H1 (cell line): Measurements from ENCODE around the gene ITGA6.
"Not testable (repeated sequence)": the region's sequence is repeated elsewhere in the genome, so short reads cannot be mapped to it uniquely, and the experiment has no call there.

Source experiments
- HDAC6 ChIP-seq: IDR thresholded peaks from one replicate; pipeline ENCODE4 v1.7.1; 2012; ENCODE audit warnings: low read depth, mild to moderate bottlenecking, inconsistent platforms, low read length, moderate library complexity
- JUN ChIP-seq: IDR thresholded peaks from 2 replicates; pipeline ENCODE4 v1.6.1; 2011; ENCODE audit warnings: low read depth, mild to moderate bottlenecking, improper control_type of control experiment, low read length
- MAFK ChIP-seq: IDR thresholded peaks from 2 replicates; pipeline ENCODE4 v1.6.1; 2012; ENCODE audit warnings: low read depth, mild to moderate bottlenecking, improper control_type of control experiment, low read length
- SRF ChIP-seq: IDR thresholded peaks from 2 replicates; pipeline ENCODE4 v1.6.1; 2011; ENCODE audit warnings: mild to moderate bottlenecking, low read depth, low read length, moderate library complexity
- TF ChIP-seq, protein P1 (sequence below), 3 experiments: IDR thresholded peaks; 1 replicate in 2 of 3; 2 replicates in 1 of 3; pipeline versions ENCODE4 v1.5.1 to v1.6.1; 2011; ENCODE audit warnings: low read length in 3 of 3, mild to moderate bottlenecking in 3 of 3, inconsistent platforms in 2 of 3, low read depth in 1 of 3, moderate library complexity in 1 of 3; ENCODE audit not compliant: insufficient read depth in 1 of 3; ENCODE audit errors: control extremely low read depth in 1 of 3

DNA sequence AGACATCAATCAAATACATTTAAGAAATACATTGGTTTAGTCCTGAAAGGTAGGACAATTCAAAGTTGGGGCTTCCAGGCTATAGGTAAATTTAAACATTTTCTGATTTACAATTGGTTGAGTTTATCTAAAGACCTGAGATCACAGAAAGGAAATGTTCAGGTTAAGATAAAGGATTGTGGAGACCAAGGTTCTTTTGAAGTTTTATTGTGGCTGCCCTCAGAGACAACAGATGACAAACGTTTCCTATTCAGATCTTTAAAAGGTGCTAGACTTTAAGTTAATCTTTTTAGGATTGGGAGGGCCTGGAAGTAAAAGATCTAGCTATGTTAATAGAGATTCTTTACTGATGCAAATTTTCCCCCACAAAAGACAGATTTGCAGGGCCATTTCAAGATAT lies 122.4 kb downstream of the ITGA6 start:
- not testable (repeated sequence) for TF ChIP-seq MAFK, JUN, HDAC6, SRF
- TF ChIP-seq, protein P1, sequence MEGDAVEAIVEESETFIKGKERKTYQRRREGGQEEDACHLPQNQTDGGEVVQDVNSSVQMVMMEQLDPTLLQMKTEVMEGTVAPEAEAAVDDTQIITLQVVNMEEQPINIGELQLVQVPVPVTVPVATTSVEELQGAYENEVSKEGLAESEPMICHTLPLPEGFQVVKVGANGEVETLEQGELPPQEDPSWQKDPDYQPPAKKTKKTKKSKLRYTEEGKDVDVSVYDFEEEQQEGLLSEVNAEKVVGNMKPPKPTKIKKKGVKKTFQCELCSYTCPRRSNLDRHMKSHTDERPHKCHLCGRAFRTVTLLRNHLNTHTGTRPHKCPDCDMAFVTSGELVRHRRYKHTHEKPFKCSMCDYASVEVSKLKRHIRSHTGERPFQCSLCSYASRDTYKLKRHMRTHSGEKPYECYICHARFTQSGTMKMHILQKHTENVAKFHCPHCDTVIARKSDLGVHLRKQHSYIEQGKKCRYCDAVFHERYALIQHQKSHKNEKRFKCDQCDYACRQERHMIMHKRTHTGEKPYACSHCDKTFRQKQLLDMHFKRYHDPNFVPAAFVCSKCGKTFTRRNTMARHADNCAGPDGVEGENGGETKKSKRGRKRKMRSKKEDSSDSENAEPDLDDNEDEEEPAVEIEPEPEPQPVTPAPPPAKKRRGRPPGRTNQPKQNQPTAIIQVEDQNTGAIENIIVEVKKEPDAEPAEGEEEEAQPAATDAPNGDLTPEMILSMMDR (IDR thresholded peaks at IDR 0.05; ENCODE audit: control extremely low read depth in 1 of 3, insufficient read depth in 1 of 3, low read depth in 1 of 3, low read length in 3 of 3): not testable (repeated sequence)
